ENCODE measurements around the gene NTSR1. TPM values are rescaled to one million over a fixed set of nuclear protein-coding genes. Genes with fewer than 3 reads are reported as not detected.

NTSR1 gene
- total and polyA plus RNA-seq, 2 of the 13 experiments (the other 11 are each of a cell fraction or from before 2014, with no cell fraction given), result 0.09 to 0.12 TPM

- no peak for DNase-seq (ENCODE audit: low spot score)
- ChIA-PET CTCF (ENCODE audit: low intra/inter-chr PET ratio, low total read pairs) (interaction anchor here (0.8 kb wide), 1 partner anchor 8 kb away, joined by 3 read pairs; no protein-coding TSS in a partner anchor), POLR2A (no interaction called here)
- Histone ChIP-seq H3K27me3 (ENCODE audit: control insufficient read depth in 1 of 2, insufficient read depth in 2 of 2, low read length in 2 of 2) (no peaks in the 10 kb centered on the region), H3K9ac (ENCODE audit: insufficient read depth, low read depth, low read length) (no peak overlapping the region), H2AFZ (ENCODE audit: low read length) (no peak overlapping the region), H4K20me1 (ENCODE audit: insufficient read depth, low read length) (peaks cover 5% of the 10 kb centered on the region; the same call in 1 of the 2 replicates), H3K4me1 (ENCODE audit: insufficient read depth, low read length) (peaks cover 37% of the 10 kb centered on the region), H3K9me3 (ENCODE audit: low read length) (no peaks in the 10 kb centered on the region), H3K79me2 (ENCODE audit: insufficient read depth, low read length) (peaks cover 11% of the 10 kb centered on the region), H3K4me3 (replicated peaks in 1 of 3; ENCODE audit: insufficient read depth in 1 of 3, low read depth in 2 of 3, low read length in 3 of 3) (no peak overlapping the region), H3K27ac (ENCODE audit: extremely low read length, insufficient read depth, low read length) (no peak overlapping the region), H3K4me2 (ENCODE audit: low read depth, low read length) (no peak overlapping the region), H3K36me3 (replicated peaks in 1 of 2; ENCODE audit: control insufficient read depth in 1 of 2, insufficient read depth in 2 of 2, low read length in 2 of 2) (peaks cover 27 to 36% of the 10 kb centered on the region in 2 experiments)
- no TSS peak for BruUV-seq (replicated peaks)
- WGBS (ENCODE audit: low lambda C conversion rate), result 95% methylated on average over 26 of the region's 26 CpGs
- no peak for ATAC-seq
- in situ Hi-C loops (cut with HindIII; ENCODE audit: extremely low pct_ligation_motif_present, low pct_unique_long_range_greater_than_20kb) (no loop called here), intact Hi-C loops (cut with micrococcal nuclease; ENCODE audit: unreplicated experiment) (no loop called here)
- no peak for FAIRE-seq
- 0 out of 2 replicates have a peak, but pooled peaks have one; percentile 13 for TF ChIP-seq POLR2G (IDR thresholded peaks at IDR 0.05; ENCODE audit: low read depth, low read length)
- no peak for TF ChIP-seq ZNF264 (CRISPR knock-in tag; IDR thresholded peaks at IDR 0.05)
- no peak for TF ChIP-seq NR2F1 (CRISPR knock-in tag; IDR thresholded peaks at IDR 0.05)
- no peak for TF ChIP-seq ZNF83 (CRISPR knock-in tag; IDR thresholded peaks at IDR 0.05; ENCODE audit: borderline replicate concordance)
- TF ChIP-seq RFXANK (CRISPR knock-in tag; IDR thresholded peaks at IDR 0.05), result no peak
- 0 out of 2 replicates have a peak, but pooled peaks have one; percentile 8 for TF ChIP-seq SALL1 (CRISPR knock-in tag; IDR thresholded peaks at IDR 0.05)
- no peak for TF ChIP-seq HES4 (CRISPR knock-in tag; IDR thresholded peaks at IDR 0.05; ENCODE audit: borderline replicate concordance)
- TF ChIP-seq EEA1 (CRISPR knock-in tag; IDR thresholded peaks at IDR 0.05; ENCODE audit: borderline replicate concordance), result no peak
- TF ChIP-seq ELF3 (CRISPR knock-in tag; IDR thresholded peaks at IDR 0.05), result no peak
- no peak for TF ChIP-seq HIC2 (CRISPR knock-in tag; IDR thresholded peaks at IDR 0.05; ENCODE audit: low read depth)
- no peak for TF ChIP-seq CBX1 (IDR thresholded peaks at IDR 0.05; ENCODE audit: low read depth)
- no peak for TF ChIP-seq NFKB2 (CRISPR knock-in tag; IDR thresholded peaks at IDR 0.05; ENCODE audit: borderline replicate concordance)
- no peak for TF ChIP-seq HNF1B (CRISPR knock-in tag; IDR thresholded peaks at IDR 0.05)
- no peak for TF ChIP-seq FOSL1 (CRISPR knock-in tag; IDR thresholded peaks at IDR 0.05; ENCODE audit: borderline replicate concordance)
- no peak for TF ChIP-seq ARHGAP35 (CRISPR knock-in tag; IDR thresholded peaks at IDR 0.05; ENCODE audit: borderline replicate concordance)
- TF ChIP-seq THAP8 (CRISPR knock-in tag; IDR thresholded peaks at IDR 0.05; ENCODE audit: borderline replicate concordance), result no peak
- no peak for TF ChIP-seq PCBP2 (optimal IDR thresholded peaks at IDR 0.05; ENCODE audit: low read depth, low read length, poor library complexity, severe bottlenecking)
- peak; percentile 47 for TF ChIP-seq MNT (IDR thresholded peaks at IDR 0.05)
These were observed 92.0 kb downstream of the NTSR1 start for GRCh38 chr20:62800314-62801259.
